Smooth muscle cell (in vitro differentiated cells): ENCODE results near the gene UBE2L6. TPM values are rescaled to one million over a fixed set of nuclear protein-coding genes. Genes with fewer than 3 reads are reported as not detected.
A peak's percentile ranks its signal among the peaks of the same experiment; 100 is the strongest.

Experiments
- DNase-seq: peaks from one replicate; lab custom pipeline; 2025; ENCODE audit not compliant: unreplicated experiment; lab: John Stamatoyannopoulos, UW
- H2AFZ ChIP-seq: fragments of 200-600 bp; sonication (generic); 2 replicates; pipeline ENCODE4 v1.6.0; 2016; ENCODE audit warnings: antibody characterized with exemption, low read depth, mild to moderate bottlenecking
- H3F3A ChIP-seq: fragments of 200-600 bp; sonication (generic); 2 replicates; pipeline ENCODE4 v1.6.0; 2017; ENCODE audit warnings: antibody characterized with exemption, low read depth
- H3K27ac ChIP-seq: fragments of 200-600 bp; sonication (generic); 2 replicates; pipeline ENCODE4 v1.5.1; 2016; ENCODE audit warnings: low read depth, mild to moderate bottlenecking
- H3K27me3 ChIP-seq: fragments of 200-600 bp; sonication (generic); 2 replicates; pipeline ENCODE4 v1.6.1; 2016; ENCODE audit warnings: low read depth, mild to moderate bottlenecking
- H3K36me3 ChIP-seq: fragments of 200-600 bp; sonication (generic); 2 replicates; pipeline ENCODE4 v1.5.1; 2016; ENCODE audit warnings: low read depth
- H3K4me1 ChIP-seq: fragments of 200-600 bp; sonication (generic); 2 replicates; pipeline ENCODE4 v1.5.1; 2016; ENCODE audit warnings: low read depth
- H3K4me2 ChIP-seq: fragments of 200-600 bp; sonication (generic); 2 replicates; pipeline ENCODE4 v1.6.0; 2016; ENCODE audit warnings: mild to moderate bottlenecking
- H3K4me3 ChIP-seq: fragments of 200-600 bp; sonication (generic); 2 replicates; pipeline ENCODE4 v1.5.1; 2016; ENCODE audit warnings: mild to moderate bottlenecking
- H3K79me2 ChIP-seq: fragments of 200-600 bp; sonication (generic); 2 replicates; pipeline ENCODE4 v1.6.0; 2016; ENCODE audit warnings: low read depth, mild to moderate bottlenecking
- H3K9ac ChIP-seq: fragments of 200-600 bp; sonication (generic); 2 replicates; pipeline ENCODE4 v1.6.0; 2016; ENCODE audit warnings: low read depth
- H3K9me3 ChIP-seq: fragments of 200-600 bp; sonication (generic); replicated peaks from 2 replicates; pipeline ENCODE4 v1.5.1; 2016; ENCODE audit warnings: low read depth
- H4K20me1 ChIP-seq: fragments of 200-600 bp; sonication (generic); 2 replicates; pipeline ENCODE4 v1.6.0; 2016; ENCODE audit warnings: low read depth
- WGBS: methylation state at CpG from one replicate; pipeline ENCODE4 v1.1.7; 2016; ENCODE audit warnings: low lambda C conversion rate; 5-methylcytosine and 5-hydroxymethylcytosine counted together
- polyA plus RNA-seq: library from polyadenylated mRNA; unstranded; fragments of >200 nt; fragmentation: Nextera tagmentation; extraction: Ambion mirVana; gene quantifications from 2 replicates; pipeline ENCODE4 v1.2.1, GENCODE V29; 2016
- total RNA-seq: library from RNA; depleted of rRNA; stranded (reverse); fragments of >200 nt; gene quantifications from 2 replicates; pipeline ENCODE4 v1.2.3, GENCODE V29; 2014
- TF ChIP-seq, protein P1 (sequence below): fragments of 200-600 bp; sonication (generic); IDR thresholded peaks from 2 replicates; pipeline ENCODE4 v1.5.1; 2017; ENCODE audit warnings: borderline replicate concordance, mild to moderate bottlenecking, antibody characterized with exemption; ENCODE audit not compliant: insufficient read depth, poor library complexity, severe bottlenecking

UBE2L6 gene
- total and polyA plus RNA-seq, 2 experiments from 2014 or later = 14.4 to 28.2 TPM

DNA sequence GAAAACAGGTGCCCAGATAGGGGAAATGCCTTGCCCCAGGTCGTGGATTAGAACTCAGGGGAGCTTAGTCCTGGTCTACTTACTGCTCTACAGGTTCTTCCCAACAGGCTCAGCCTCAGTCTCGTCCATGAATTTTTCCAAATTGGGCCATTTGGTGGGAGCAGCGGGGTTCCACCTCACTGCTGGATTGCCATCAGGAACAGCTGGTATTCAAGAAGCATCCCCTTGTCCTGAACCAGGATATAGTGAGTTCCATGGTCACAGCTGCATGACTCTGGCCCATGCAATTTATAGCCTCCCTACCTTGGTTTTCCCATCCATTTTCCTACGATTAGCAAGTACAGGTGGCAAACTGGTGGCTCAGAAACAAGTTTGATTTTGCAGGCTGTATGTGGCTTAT is 6.6 kb upstream of the UBE2L6 start:
- Histone ChIP-seq H3F3A (no peaks in the 10 kb centered on the region), H3K36me3 (no peaks in the 10 kb centered on the region)
- WGBS = 63% methylated on average over 4 of the region's 4 CpGs

DNA sequence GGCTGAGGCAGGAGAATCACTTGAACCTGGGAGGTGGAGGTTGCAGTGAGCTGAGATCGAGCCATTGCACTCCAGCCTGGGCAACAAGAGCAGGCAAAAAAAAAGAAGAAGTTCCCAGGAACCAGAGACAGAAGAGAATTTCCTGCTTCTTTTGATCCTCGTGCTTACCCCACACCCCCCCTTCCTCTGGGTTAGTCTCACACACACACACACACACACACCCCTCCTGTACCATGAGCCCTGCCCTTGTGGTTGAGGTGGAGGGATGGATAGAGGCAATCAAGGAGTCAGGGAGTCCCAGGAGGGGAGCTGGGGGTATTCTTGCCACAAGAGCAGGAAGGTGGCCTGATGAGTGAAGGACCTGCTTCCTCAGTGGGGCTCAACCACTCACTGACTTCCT is 4.1 kb upstream of the UBE2L6 start:
- Histone ChIP-seq H3K36me3 (no peaks in the 10 kb centered on the region), H3K27ac (no peak overlapping the region), H2AFZ (no peak overlapping the region), H3K9ac (no peak overlapping the region), H3K9me3 (no peaks in the 10 kb centered on the region), H3K4me1 (peaks cover 4% of the 10 kb centered on the region), H3K79me2 (no peaks in the 10 kb centered on the region), H3K4me2 (no peak overlapping the region), H3K4me3 (no peak overlapping the region), H3F3A (peaks cover 4% of the 10 kb centered on the region), H4K20me1 (no peaks in the 10 kb centered on the region), H3K27me3 (no peaks in the 10 kb centered on the region)
- 88% methylated on average over 2 of the region's 2 CpGs for WGBS
- DNase-seq = no peak
- TF ChIP-seq, protein P1, sequence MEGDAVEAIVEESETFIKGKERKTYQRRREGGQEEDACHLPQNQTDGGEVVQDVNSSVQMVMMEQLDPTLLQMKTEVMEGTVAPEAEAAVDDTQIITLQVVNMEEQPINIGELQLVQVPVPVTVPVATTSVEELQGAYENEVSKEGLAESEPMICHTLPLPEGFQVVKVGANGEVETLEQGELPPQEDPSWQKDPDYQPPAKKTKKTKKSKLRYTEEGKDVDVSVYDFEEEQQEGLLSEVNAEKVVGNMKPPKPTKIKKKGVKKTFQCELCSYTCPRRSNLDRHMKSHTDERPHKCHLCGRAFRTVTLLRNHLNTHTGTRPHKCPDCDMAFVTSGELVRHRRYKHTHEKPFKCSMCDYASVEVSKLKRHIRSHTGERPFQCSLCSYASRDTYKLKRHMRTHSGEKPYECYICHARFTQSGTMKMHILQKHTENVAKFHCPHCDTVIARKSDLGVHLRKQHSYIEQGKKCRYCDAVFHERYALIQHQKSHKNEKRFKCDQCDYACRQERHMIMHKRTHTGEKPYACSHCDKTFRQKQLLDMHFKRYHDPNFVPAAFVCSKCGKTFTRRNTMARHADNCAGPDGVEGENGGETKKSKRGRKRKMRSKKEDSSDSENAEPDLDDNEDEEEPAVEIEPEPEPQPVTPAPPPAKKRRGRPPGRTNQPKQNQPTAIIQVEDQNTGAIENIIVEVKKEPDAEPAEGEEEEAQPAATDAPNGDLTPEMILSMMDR = no peak

More for the DNA sequence above, 6.6 kb upstream of the UBE2L6 start:
- Histone ChIP-seq H3K4me2 (no peak overlapping the region), H3K79me2 (no peaks in the 10 kb centered on the region), H3K9ac (no peak overlapping the region), H2AFZ (no peak overlapping the region), H4K20me1 (no peaks in the 10 kb centered on the region), H3K27me3 (no peaks in the 10 kb centered on the region), H3K4me1 (peaks cover 2% of the 10 kb centered on the region), H3K27ac (no peak overlapping the region), H3K4me3 (no peak overlapping the region), H3K9me3 (no peaks in the 10 kb centered on the region)
- TF ChIP-seq, protein P1 = no peak
- no peak for DNase-seq

DNA sequence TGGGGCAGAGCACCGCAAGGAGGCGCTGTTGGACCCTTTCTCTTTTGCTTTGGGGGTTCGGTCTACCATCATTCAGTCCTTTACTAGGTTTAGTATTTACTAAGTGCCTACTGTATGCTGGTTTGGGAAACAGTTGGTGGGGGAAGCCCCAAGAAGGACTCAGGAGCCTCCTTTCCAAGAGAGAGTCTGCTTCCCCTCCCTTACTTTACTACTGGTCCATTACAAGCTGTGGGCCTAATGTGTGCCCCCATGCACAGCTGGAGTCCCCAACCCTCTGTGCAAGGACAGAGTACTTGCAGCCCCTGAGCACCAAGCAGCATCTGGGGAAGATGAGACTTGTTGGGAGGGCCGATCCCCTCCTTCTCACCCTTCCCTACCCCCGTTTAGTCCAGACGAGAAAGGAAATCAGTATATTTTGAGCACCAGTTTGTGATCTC is 876 bp upstream of the UBE2L6 start:
- peak overlapping the region; percentile 95 for H3K4me2 ChIP-seq
- no peaks in the 10 kb centered on the region for H3K36me3 ChIP-seq
- H3K4me1 ChIP-seq = peaks cover 9% of the 10 kb centered on the region
- no peak overlapping the region for H3K9ac ChIP-seq
- TF ChIP-seq, protein P1 = peak; percentile 88
- H3K4me3 ChIP-seq = peak overlapping the region; percentile 81
- peaks cover 4% of the 10 kb centered on the region for H3F3A ChIP-seq
- no peaks in the 10 kb centered on the region for H3K79me2 ChIP-seq
- no peaks in the 10 kb centered on the region for H3K9me3 ChIP-seq
- H3K27ac ChIP-seq = no peak overlapping the region
- H3K27me3 ChIP-seq = no peaks in the 10 kb centered on the region
- no peaks in the 10 kb centered on the region for H4K20me1 ChIP-seq
- WGBS = 44% methylated on average over 6 of the region's 6 CpGs
- DNase-seq = peak; percentile 62
- peak overlapping the region; percentile 98 for H2AFZ ChIP-seq

DNA sequence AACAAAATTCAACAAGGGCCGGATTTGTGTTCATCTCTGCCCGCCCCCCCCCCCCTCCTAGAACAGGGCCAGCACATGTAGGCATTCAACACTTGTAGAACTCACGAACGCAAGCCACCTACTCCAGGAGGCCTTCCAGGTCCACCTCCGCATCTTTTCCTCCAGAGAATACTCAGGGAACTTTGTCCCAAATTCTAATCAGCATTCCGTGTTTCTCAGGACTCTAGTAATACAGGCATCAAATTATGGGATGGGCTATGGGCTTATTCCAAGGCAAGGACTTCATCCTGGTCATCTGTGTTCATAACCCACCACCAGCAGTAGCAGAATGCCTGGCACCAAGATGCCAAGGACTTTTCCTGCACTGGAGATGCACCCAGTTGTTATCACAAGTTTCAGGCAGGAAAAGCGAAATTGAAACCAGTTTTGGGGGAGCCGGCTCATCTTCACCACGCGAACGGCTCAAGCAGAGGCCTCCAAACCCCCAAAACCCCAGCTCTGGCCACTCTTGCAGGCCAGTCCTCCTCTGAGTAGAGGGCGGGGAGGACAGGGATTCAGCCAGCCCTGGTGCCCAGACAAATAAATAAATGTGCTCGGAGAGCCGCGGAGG is 462 bp downstream of the UBE2L6 start:
- no peak for DNase-seq
- Histone ChIP-seq H3K4me2 (peak overlapping the region; percentile 95), H4K20me1 (no peaks in the 10 kb centered on the region), H3F3A (peaks cover 4% of the 10 kb centered on the region), H3K27me3 (no peaks in the 10 kb centered on the region), H3K9ac (no peak overlapping the region), H3K4me1 (peaks cover 9% of the 10 kb centered on the region), H3K79me2 (no peaks in the 10 kb centered on the region), H3K9me3 (no peaks in the 10 kb centered on the region), H3K4me3 (peak overlapping the region; percentile 81), H3K27ac (no peak overlapping the region), H2AFZ (peak overlapping the region; percentile 98), H3K36me3 (no peaks in the 10 kb centered on the region)
- WGBS = 46% methylated on average over 15 of the region's 15 CpGs
- TF ChIP-seq, protein P1 = no peak
